NB4 (cell line): ENCODE results near the gene P2RX6.

Source experiments
- CTCF ChIP-seq: IDR thresholded peaks from one replicate; pipeline ENCODE4 v1.5.1; 2012; ENCODE audit warnings: low read depth, low read length
- POLR2A ChIP-seq: IDR thresholded peaks from 2 replicates; pipeline ENCODE4 v1.6.1; 2011; ENCODE audit warnings: mild to moderate bottlenecking; ENCODE audit not compliant: insufficient read length; ENCODE audit errors: extremely low read depth
- TF ChIP-seq, protein P1 (sequence below): IDR thresholded peaks from 2 replicates; pipeline ENCODE4 v1.6.1; 2011; ENCODE audit warnings: low read depth, low read length

GRCh38 chr22:21073482-21073881 lies 58.5 kb downstream of the P2RX6 start:
- no peak for TF ChIP-seq CTCF
- TF ChIP-seq POLR2A, result no peak
- TF ChIP-seq, protein P1, sequence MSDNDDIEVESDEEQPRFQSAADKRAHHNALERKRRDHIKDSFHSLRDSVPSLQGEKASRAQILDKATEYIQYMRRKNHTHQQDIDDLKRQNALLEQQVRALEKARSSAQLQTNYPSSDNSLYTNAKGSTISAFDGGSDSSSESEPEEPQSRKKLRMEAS, result no peak
